A673 (cell line): ENCODE measurements around the gene LAMA2. TPM values are rescaled to one million over a fixed set of nuclear protein-coding genes. Genes with fewer than 3 reads are reported as not detected.

Source experiments
- BruUV-seq: library from RNA; stranded (reverse); fragments of 400-500 nt; replicated peaks from 2 replicates; lab custom pipeline; 2021; lab: Mats Ljungman, UMichigan
- CTCF ChIA-PET: fragments of 300-600 bp; sonication (Branson Sonifier 250); formaldehyde crosslinking; loops from one replicate; lab custom pipeline; 2022; ENCODE audit warnings: antibody characterized with exemption; lab: Charles Lee
- POLR2A ChIA-PET: fragments of 300-600 bp; sonication (Branson Sonifier 250); formaldehyde crosslinking; loops from one replicate; lab custom pipeline; 2022; ENCODE audit warnings: antibody characterized with exemption; ENCODE audit not compliant: low non-redundant PET; lab: Charles Lee
- DNase-seq: peaks from one replicate; pipeline ENCODE4 v3.0.0-alpha.2; 2015; ENCODE audit warnings: low spot score
- H3K27ac ChIP-seq: fragments of 200-600 bp; sonication (generic); 2 replicates; pipeline ENCODE4 v1.5.1; 2016; ENCODE audit warnings: mixed run types, low read depth, mild to moderate bottlenecking, mixed read lengths, antibody characterized with exemption, low read length; ENCODE audit not compliant: poor library complexity, severe bottlenecking
- H3K27me3 ChIP-seq: fragments of 200-600 bp; sonication (generic); replicated peaks from 2 replicates; pipeline ENCODE4 v1.6.1; 2017; ENCODE audit warnings: mixed run types, low read depth, mild to moderate bottlenecking, mixed read lengths, antibody characterized with exemption, low read length; ENCODE audit not compliant: insufficient read depth, poor library complexity
- H3K36me3 ChIP-seq: fragments of 200-600 bp; sonication (generic); 2 replicates; pipeline ENCODE4 v1.6.1; 2016; ENCODE audit warnings: mixed run types, mild to moderate bottlenecking, mixed read lengths, antibody characterized with exemption, low read length; ENCODE audit not compliant: insufficient read depth, poor library complexity, severe bottlenecking
- H3K4me1 ChIP-seq: fragments of 200-600 bp; sonication (generic); 2 replicates; pipeline ENCODE4 v1.6.1; 2017; ENCODE audit warnings: mixed run types, mild to moderate bottlenecking, mixed read lengths, antibody characterized with exemption, low read length; ENCODE audit not compliant: insufficient read depth, poor library complexity, severe bottlenecking
- H3K4me3 ChIP-seq: fragments of 200-600 bp; sonication (generic); 2 replicates; pipeline ENCODE4 v1.5.1; 2016; ENCODE audit warnings: low read depth, mixed run types, mild to moderate bottlenecking, mixed read lengths, low read length; ENCODE audit not compliant: poor library complexity, severe bottlenecking
- H3K9me3 ChIP-seq: fragments of 200-600 bp; sonication (generic); 2 replicates; pipeline ENCODE4 v1.6.1; 2016; ENCODE audit warnings: mixed run types, low read depth, mild to moderate bottlenecking, mixed read lengths, antibody characterized with exemption, low read length; ENCODE audit not compliant: poor library complexity, severe bottlenecking
- EZH2 ChIP-seq: fragments of 200-600 bp; sonication (generic); IDR thresholded peaks from 2 replicates; pipeline ENCODE4 v1.6.1; 2017; ENCODE audit warnings: borderline replicate concordance, low read depth, mild to moderate bottlenecking, mixed read lengths, antibody characterized with exemption, low read length; ENCODE audit not compliant: poor library complexity, severe bottlenecking
- intact Hi-C: fragments of 100-400 bp; cut with micrococcal nuclease; formaldehyde crosslinking; loops from one replicate; pipeline ENCODE4 v1.10.0; 2022; ENCODE audit not compliant: unreplicated experiment
- total RNA-seq: library from RNA; stranded (reverse); gene quantifications from 2 replicates; pipeline ENCODE4 v1.2.3, GENCODE V29; 2021
- TF ChIP-seq, protein P1 (sequence below): fragments of 300-800, 200-600 bp; sonication (generic); conservative IDR thresholded peaks from 2 replicates; pipeline ENCODE4 v1.5.1; 2017; ENCODE audit warnings: low read depth, mild to moderate bottlenecking, antibody characterized with exemption, low read length, moderate library complexity, mixed read lengths

Gene LAMA2
- total RNA-seq, 1 experiment from 2014 or later, result 2.2 TPM

DNA sequence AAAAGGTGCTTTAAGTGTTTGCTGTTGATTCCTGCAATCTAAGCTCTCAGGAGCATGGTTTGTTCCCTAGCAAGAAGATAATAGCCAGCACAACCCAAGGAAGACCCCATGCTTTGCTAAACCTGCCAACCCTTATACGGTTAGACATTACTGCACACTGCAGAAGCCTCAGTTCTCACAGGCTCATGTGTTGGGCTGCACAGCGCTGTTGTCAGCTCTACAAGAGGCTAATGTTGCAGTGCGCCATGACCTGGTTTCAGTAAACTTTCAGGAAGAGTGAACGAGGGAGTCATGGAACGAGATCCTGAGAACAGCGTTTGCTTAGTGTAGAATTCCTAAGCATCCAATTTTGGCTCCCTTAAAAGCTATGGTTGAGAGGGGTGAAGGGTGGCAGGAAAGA lies 608.5 kb downstream of the LAMA2 start:
- H3K9me3 ChIP-seq, result no peaks in the 10 kb centered on the region
- BruUV-seq, result no TSS peak
- no peak overlapping the region for H3K4me3 ChIP-seq
- no peaks in the 10 kb centered on the region for H3K27me3 ChIP-seq
- TF ChIP-seq, protein P1, sequence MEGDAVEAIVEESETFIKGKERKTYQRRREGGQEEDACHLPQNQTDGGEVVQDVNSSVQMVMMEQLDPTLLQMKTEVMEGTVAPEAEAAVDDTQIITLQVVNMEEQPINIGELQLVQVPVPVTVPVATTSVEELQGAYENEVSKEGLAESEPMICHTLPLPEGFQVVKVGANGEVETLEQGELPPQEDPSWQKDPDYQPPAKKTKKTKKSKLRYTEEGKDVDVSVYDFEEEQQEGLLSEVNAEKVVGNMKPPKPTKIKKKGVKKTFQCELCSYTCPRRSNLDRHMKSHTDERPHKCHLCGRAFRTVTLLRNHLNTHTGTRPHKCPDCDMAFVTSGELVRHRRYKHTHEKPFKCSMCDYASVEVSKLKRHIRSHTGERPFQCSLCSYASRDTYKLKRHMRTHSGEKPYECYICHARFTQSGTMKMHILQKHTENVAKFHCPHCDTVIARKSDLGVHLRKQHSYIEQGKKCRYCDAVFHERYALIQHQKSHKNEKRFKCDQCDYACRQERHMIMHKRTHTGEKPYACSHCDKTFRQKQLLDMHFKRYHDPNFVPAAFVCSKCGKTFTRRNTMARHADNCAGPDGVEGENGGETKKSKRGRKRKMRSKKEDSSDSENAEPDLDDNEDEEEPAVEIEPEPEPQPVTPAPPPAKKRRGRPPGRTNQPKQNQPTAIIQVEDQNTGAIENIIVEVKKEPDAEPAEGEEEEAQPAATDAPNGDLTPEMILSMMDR, result no peak
- no peak for TF ChIP-seq EZH2
- peak overlapping the region; percentile 92 for H3K27ac ChIP-seq
- peaks cover 21% of the 10 kb centered on the region for H3K4me1 ChIP-seq
- intact Hi-C loops, result loop anchor here (10.0 kb wide), 2 partner anchors 393 to 443 kb away; no protein-coding TSS in a partner anchor
- ChIA-PET POLR2A (no interaction called here), CTCF (interaction anchor here (2.2 kb wide), 1 partner anchor 10 kb away, joined by 8 read pairs; no protein-coding TSS in a partner anchor)
- no peaks in the 10 kb centered on the region for H3K36me3 ChIP-seq
- DNase-seq, result peak; percentile 28

GRCh38 chr6:129492260-129492659 lies 609.3 kb downstream of the LAMA2 start:
- H3K4me1 ChIP-seq, result peaks cover 21% of the 10 kb centered on the region
- CTCF ChIA-PET, result interaction anchor here (2.2 kb wide), 1 partner anchor 9 kb away, joined by 8 read pairs; no protein-coding TSS in a partner anchor
- no peaks in the 10 kb centered on the region for H3K9me3 ChIP-seq
- no peak for DNase-seq
- peak overlapping the region; percentile 92 for H3K27ac ChIP-seq
- BruUV-seq, result no TSS peak
- no peak overlapping the region for H3K4me3 ChIP-seq
- H3K36me3 ChIP-seq, result no peaks in the 10 kb centered on the region
- intact Hi-C loops, result loop anchor here (10.0 kb wide), 2 partner anchors 393 to 443 kb away; no protein-coding TSS in a partner anchor
- POLR2A ChIA-PET, result no interaction called here
- TF ChIP-seq, protein P1, result no peak
- no peak for TF ChIP-seq EZH2
- H3K27me3 ChIP-seq, result no peaks in the 10 kb centered on the region

- no peaks in the 10 kb centered on the region for H3K9me3 ChIP-seq
- ChIA-PET POLR2A (no interaction called here), CTCF (no interaction called here)
- no peaks in the 10 kb centered on the region for H3K27me3 ChIP-seq
- no peaks in the 10 kb centered on the region for H3K36me3 ChIP-seq
- no peak overlapping the region for H3K4me3 ChIP-seq
- no peak for DNase-seq
- H3K4me1 ChIP-seq, result peaks cover 32% of the 10 kb centered on the region
- H3K27ac ChIP-seq, result no peak overlapping the region
- BruUV-seq, result no TSS peak
- intact Hi-C loops, result loop anchor here (10.0 kb wide), 2 partner anchors 391 to 441 kb away; no protein-coding TSS in a partner anchor
- TF ChIP-seq, protein P1, result no peak
- TF ChIP-seq EZH2, result no peak
These were observed 610.5 kb downstream of the LAMA2 start for GRCh38 chr6:129493354-129493902.
